SK-N-SH treated with all-trans-retinoic acid at 6 μM for 48 hours (cell line): ENCODE data around the gene RAPGEF5.

ENCODE experiments used
- ATAC-seq: fragments of 200-7000 bp; cut with Tn5 transposase; 3 replicates; pipeline ENCODE4 v1.9.1; 2020; ENCODE audit warnings: mild to moderate bottlenecking, moderate library complexity
- ARNTL ChIP-seq: fragments of 450-650 bp; formaldehyde crosslinking; IDR thresholded peaks from 2 replicates; pipeline ENCODE4 v1.5.0; 2020; ENCODE audit warnings: low read depth, mild to moderate bottlenecking, moderate library complexity, borderline replicate concordance
- CSDC2 ChIP-seq: fragments of 250-450 bp; sonication (Bioruptor Pico); IDR thresholded peaks from 2 replicates; pipeline ENCODE4 v1.5.0; 2020; ENCODE audit warnings: mild to moderate bottlenecking, moderate library complexity
- ESRRG ChIP-seq: fragments of 250-450 bp; sonication (Bioruptor Pico); IDR thresholded peaks from 2 replicates; pipeline ENCODE4 v1.6.1; 2021; ENCODE audit warnings: mild to moderate bottlenecking
- GLIS3 ChIP-seq: fragments of 250-450 bp; sonication (Bioruptor Pico); IDR thresholded peaks from 2 replicates; pipeline ENCODE4 v1.5.0; 2020; ENCODE audit warnings: mild to moderate bottlenecking, moderate library complexity
- ISL1 ChIP-seq: fragments of 250-450 bp; sonication (Bioruptor Pico); IDR thresholded peaks from 2 replicates; pipeline ENCODE4 v2.1.2; 2022; ENCODE audit warnings: mild to moderate bottlenecking, moderate library complexity
- OSR1 ChIP-seq: fragments of 250-450 bp; sonication (Bioruptor Pico); IDR thresholded peaks from 2 replicates; pipeline ENCODE4 v1.8.0; 2022; ENCODE audit warnings: moderate library complexity, mild to moderate bottlenecking, inconsistent platforms
- PPARA ChIP-seq: fragments of 250-450 bp; sonication (Bioruptor Pico); IDR thresholded peaks from 2 replicates; pipeline ENCODE4 v1.5.0; 2020; ENCODE audit warnings: mild to moderate bottlenecking, borderline replicate concordance
- RARB ChIP-seq: fragments of 250-450 bp; sonication (Bioruptor Pico); IDR thresholded peaks from 2 replicates; pipeline ENCODE4 v1.8.0; 2021; ENCODE audit warnings: mild to moderate bottlenecking, moderate library complexity
- SNAI2 ChIP-seq: fragments of 250-450 bp; sonication (Bioruptor Pico); IDR thresholded peaks from 2 replicates; pipeline ENCODE4 v1.5.0; 2020; ENCODE audit warnings: mild to moderate bottlenecking, moderate library complexity
- TOX ChIP-seq: fragments of 250-450 bp; sonication (Bioruptor Pico); IDR thresholded peaks from 2 replicates; pipeline ENCODE4 v1.8.0; 2021; ENCODE audit warnings: mild to moderate bottlenecking, moderate library complexity, borderline replicate concordance
- ZFP30 ChIP-seq: fragments of 450-650 bp; formaldehyde crosslinking; IDR thresholded peaks from 2 replicates; pipeline ENCODE4 v1.5.0; 2022; ENCODE audit warnings: mild to moderate bottlenecking, moderate library complexity
- ZNF565 ChIP-seq: fragments of 450-650 bp; formaldehyde crosslinking; conservative IDR thresholded peaks from 2 replicates; pipeline ENCODE4 v1.5.0; 2020; ENCODE audit warnings: low read depth, mild to moderate bottlenecking, moderate library complexity
- ZNF70 ChIP-seq: fragments of 450-650 bp; formaldehyde crosslinking; IDR thresholded peaks from 2 replicates; pipeline ENCODE4 v1.5.0; 2020; ENCODE audit warnings: mild to moderate bottlenecking, moderate library complexity
- ZNF8 ChIP-seq: fragments of 450-650 bp; formaldehyde crosslinking; IDR thresholded peaks from 2 replicates; pipeline ENCODE4 v1.5.0; 2020; ENCODE audit warnings: mild to moderate bottlenecking, moderate library complexity
- TF ChIP-seq, protein P1 (sequence below): fragments of 250-450 bp; sonication (Bioruptor Pico); IDR thresholded peaks from 2 replicates; pipeline ENCODE4 v1.5.0; 2020; ENCODE audit warnings: mild to moderate bottlenecking, moderate library complexity
- TF ChIP-seq, protein P2 (sequence below): fragments of 250-450 bp; sonication (Bioruptor Pico); IDR thresholded peaks from 2 replicates; pipeline ENCODE4 v1.8.0; 2020; ENCODE audit warnings: mild to moderate bottlenecking, moderate library complexity, borderline replicate concordance
- TF ChIP-seq, protein P3 (sequence below): fragments of 250-450 bp; sonication (Bioruptor Pico); IDR thresholded peaks from 2 replicates; pipeline ENCODE4 v1.8.0; 2021; ENCODE audit warnings: low read depth, mild to moderate bottlenecking, moderate library complexity, borderline replicate concordance
- TF ChIP-seq, protein P4 (sequence below): fragments of 250-450 bp; sonication (Bioruptor Pico); IDR thresholded peaks from 2 replicates; pipeline ENCODE4 v1.5.1; 2020; ENCODE audit warnings: low read depth, mild to moderate bottlenecking, moderate library complexity

RAPGEF5 gene

DNA sequence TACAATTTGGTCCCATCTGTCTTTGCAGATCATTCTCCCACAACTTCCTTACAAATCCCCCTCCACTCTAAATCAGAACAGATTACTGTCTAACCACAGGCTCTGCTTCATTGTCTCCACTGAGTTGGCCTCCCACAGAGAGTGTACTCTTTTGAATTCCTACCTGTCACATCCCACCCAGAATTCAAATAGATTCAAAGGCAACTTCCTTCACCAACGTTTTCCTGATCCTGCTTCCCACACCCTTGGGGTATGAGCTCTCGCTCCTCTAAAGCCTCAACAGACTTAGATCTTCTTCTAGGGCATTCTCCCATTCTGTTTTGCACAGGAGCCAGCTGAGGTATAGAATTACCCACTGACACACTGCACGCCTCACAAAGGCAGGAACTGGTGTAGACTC is 213.5 kb downstream of the RAPGEF5 start:
- no peak for ATAC-seq
- TF ChIP-seq, protein P1, sequence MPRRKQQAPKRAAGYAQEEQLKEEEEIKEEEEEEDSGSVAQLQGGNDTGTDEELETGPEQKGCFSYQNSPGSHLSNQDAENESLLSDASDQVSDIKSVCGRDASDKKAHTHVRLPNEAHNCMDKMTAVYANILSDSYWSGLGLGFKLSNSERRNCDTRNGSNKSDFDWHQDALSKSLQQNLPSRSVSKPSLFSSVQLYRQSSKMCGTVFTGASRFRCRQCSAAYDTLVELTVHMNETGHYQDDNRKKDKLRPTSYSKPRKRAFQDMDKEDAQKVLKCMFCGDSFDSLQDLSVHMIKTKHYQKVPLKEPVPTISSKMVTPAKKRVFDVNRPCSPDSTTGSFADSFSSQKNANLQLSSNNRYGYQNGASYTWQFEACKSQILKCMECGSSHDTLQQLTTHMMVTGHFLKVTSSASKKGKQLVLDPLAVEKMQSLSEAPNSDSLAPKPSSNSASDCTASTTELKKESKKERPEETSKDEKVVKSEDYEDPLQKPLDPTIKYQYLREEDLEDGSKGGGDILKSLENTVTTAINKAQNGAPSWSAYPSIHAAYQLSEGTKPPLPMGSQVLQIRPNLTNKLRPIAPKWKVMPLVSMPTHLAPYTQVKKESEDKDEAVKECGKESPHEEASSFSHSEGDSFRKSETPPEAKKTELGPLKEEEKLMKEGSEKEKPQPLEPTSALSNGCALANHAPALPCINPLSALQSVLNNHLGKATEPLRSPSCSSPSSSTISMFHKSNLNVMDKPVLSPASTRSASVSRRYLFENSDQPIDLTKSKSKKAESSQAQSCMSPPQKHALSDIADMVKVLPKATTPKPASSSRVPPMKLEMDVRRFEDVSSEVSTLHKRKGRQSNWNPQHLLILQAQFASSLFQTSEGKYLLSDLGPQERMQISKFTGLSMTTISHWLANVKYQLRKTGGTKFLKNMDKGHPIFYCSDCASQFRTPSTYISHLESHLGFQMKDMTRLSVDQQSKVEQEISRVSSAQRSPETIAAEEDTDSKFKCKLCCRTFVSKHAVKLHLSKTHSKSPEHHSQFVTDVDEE (CRISPR knock-in tag) = no peak
- no peak for TF ChIP-seq CSDC2 (CRISPR knock-in tag)
- TF ChIP-seq, all 23 proteins: peak for 0

DNA sequence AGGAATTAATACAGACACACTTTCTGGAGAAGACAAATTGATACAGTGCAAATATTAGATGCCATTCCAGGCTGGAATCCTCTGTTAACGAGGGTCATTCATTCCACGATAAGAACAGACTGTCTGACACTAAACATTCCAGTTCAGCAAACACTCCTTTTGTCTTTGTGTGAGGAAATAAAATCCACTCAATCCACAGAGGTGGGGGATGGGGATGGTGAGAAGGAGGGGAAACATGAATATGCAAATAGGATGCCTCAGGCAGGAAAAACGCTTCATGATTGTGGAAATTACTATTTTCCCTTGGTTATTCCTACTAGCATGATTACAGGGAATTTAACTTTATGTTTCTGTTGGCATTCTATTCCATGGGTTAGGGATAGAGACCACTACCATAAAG is 214.4 kb downstream of the RAPGEF5 start:
- ATAC-seq = no peak
- TF ChIP-seq TOX (CRISPR knock-in tag) (no peak), ZNF70 (no peak), SNAI2 (CRISPR knock-in tag) (no peak), ZNF565 (CRISPR knock-in tag) (no peak), CSDC2 (CRISPR knock-in tag) (no peak), ZFP30 (CRISPR knock-in tag) (no peak)

DNA sequence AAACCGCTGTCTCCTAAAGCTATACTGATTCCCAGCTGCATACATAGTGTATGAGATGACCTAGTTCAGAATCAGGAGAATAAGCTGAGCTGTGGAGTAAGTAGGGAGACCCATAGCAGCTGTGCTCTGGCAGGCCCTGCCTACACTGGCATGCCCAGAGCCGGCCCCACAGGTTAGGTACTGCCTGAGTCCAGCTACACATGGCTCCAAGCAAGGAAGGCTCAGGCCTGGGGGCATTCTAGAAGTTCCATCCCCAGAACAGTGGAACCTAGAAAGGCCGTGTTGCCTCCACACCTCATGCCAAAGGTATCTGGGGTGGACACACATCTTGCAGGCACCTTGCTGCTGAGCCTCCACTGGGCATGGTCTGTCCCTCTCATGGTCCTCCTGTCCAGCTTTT is 215.6 kb downstream of the RAPGEF5 start:
- no peak for ATAC-seq
- no peak for TF ChIP-seq CSDC2 (CRISPR knock-in tag)
- TF ChIP-seq, protein P2, sequence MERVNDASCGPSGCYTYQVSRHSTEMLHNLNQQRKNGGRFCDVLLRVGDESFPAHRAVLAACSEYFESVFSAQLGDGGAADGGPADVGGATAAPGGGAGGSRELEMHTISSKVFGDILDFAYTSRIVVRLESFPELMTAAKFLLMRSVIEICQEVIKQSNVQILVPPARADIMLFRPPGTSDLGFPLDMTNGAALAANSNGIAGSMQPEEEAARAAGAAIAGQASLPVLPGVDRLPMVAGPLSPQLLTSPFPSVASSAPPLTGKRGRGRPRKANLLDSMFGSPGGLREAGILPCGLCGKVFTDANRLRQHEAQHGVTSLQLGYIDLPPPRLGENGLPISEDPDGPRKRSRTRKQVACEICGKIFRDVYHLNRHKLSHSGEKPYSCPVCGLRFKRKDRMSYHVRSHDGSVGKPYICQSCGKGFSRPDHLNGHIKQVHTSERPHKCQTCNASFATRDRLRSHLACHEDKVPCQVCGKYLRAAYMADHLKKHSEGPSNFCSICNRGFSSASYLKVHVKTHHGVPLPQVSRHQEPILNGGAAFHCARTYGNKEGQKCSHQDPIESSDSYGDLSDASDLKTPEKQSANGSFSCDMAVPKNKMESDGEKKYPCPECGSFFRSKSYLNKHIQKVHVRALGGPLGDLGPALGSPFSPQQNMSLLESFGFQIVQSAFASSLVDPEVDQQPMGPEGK (CRISPR knock-in tag) = no peak
- TF ChIP-seq ZNF70 = no peak
- TF ChIP-seq GLIS3 = no peak
- TF ChIP-seq TOX (CRISPR knock-in tag) = no peak
- no peak for TF ChIP-seq ZNF8 (CRISPR knock-in tag)
- TF ChIP-seq, protein P3, sequence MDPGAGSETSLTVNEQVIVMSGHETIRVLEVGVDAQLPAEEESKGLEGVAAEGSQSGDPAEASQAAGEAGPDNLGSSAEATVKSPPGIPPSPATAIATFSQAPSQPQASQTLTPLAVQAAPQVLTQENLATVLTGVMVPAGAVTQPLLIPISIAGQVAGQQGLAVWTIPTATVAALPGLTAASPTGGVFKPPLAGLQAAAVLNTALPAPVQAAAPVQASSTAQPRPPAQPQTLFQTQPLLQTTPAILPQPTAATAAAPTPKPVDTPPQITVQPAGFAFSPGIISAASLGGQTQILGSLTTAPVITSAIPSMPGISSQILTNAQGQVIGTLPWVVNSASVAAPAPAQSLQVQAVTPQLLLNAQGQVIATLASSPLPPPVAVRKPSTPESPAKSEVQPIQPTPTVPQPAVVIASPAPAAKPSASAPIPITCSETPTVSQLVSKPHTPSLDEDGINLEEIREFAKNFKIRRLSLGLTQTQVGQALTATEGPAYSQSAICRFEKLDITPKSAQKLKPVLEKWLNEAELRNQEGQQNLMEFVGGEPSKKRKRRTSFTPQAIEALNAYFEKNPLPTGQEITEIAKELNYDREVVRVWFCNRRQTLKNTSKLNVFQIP (CRISPR knock-in tag) = no peak
- no peak for TF ChIP-seq ISL1 (CRISPR knock-in tag)
- TF ChIP-seq, protein P1 (CRISPR knock-in tag) = no peak
- TF ChIP-seq RARB = no peak
- TF ChIP-seq, protein P4, sequence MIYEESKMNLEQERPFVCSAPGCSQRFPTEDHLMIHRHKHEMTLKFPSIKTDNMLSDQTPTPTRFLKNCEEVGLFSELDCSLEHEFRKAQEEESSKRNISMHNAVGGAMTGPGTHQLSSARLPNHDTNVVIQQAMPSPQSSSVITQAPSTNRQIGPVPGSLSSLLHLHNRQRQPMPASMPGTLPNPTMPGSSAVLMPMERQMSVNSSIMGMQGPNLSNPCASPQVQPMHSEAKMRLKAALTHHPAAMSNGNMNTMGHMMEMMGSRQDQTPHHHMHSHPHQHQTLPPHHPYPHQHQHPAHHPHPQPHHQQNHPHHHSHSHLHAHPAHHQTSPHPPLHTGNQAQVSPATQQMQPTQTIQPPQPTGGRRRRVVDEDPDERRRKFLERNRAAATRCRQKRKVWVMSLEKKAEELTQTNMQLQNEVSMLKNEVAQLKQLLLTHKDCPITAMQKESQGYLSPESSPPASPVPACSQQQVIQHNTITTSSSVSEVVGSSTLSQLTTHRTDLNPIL (CRISPR knock-in tag) = no peak
- no peak for TF ChIP-seq PPARA (CRISPR knock-in tag)
- no peak for TF ChIP-seq ESRRG (CRISPR knock-in tag)
- no peak for TF ChIP-seq ARNTL (CRISPR knock-in tag)
- TF ChIP-seq, all 23 proteins: peak for 0

DNA sequence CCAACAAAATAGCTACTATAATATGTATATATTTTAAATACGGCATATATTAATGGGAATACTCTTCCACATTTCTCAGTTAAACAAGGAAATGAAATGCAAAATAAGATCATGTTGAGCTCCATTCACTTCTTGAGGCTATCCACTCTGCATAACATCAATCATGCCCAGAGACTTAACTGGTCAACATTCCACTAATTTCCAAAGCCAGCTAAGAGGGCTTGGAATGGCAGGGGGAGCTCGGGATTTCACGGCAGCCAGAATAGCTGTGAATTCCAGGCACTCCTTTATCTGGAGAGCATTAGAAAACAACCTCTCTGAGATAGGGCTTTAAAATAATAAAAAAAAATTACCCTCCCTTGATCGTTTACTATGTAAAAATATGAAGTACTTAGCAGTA is 216.4 kb downstream of the RAPGEF5 start:
- TF ChIP-seq OSR1 (CRISPR knock-in tag) (no peak), ZNF70 (no peak), CSDC2 (CRISPR knock-in tag) (no peak), ESRRG (CRISPR knock-in tag) (no peak)

More for the DNA sequence above, 216.4 kb downstream of the RAPGEF5 start:
- peak; percentile 58 for ATAC-seq
